Karpas-422 (cell line): Measurements from ENCODE around the gene NVL. TPM values are rescaled to one million over a fixed set of nuclear protein-coding genes. Genes with fewer than 3 reads are reported as not detected.

Experiments
- DNase-seq: peaks from one replicate; pipeline ENCODE4 v3.0.0-alpha.2; 2015
- H2AFZ ChIP-seq: fragments of 200-600 bp; sonication (generic); 2 replicates; pipeline ENCODE4 v1.6.1; 2014; ENCODE audit warnings: antibody characterized with exemption, low read length, mixed read lengths
- H3K27ac ChIP-seq: fragments of 200-600 bp; sonication (generic); 2 replicates; pipeline ENCODE4 v1.5.1; 2014; ENCODE audit warnings: mild to moderate bottlenecking, low read length, moderate library complexity
- H3K27me3 ChIP-seq: fragments of 200-600 bp; sonication (generic); 2 replicates; pipeline ENCODE4 v1.6.1; 2014; ENCODE audit warnings: low read length, mixed read lengths
- H3K36me3 ChIP-seq: fragments of 200-600 bp; sonication (generic); 2 replicates; pipeline ENCODE4 v1.6.1; 2014; ENCODE audit warnings: low read length, mixed read lengths; ENCODE audit not compliant: insufficient read depth
- H3K4me1 ChIP-seq: fragments of 200-600 bp; sonication (generic); 2 replicates; pipeline ENCODE4 v1.6.1; 2014; ENCODE audit warnings: mild to moderate bottlenecking, low read length, mixed read lengths
- H3K4me2 ChIP-seq: fragments of 200-600 bp; sonication (generic); 2 replicates; pipeline ENCODE4 v1.6.1; 2014; ENCODE audit warnings: low read length, low read depth, mild to moderate bottlenecking; ENCODE audit not compliant: poor library complexity, severe bottlenecking
- H3K4me3 ChIP-seq: fragments of 200-600 bp; sonication (generic); 2 replicates; pipeline ENCODE4 v1.5.1; 2014; ENCODE audit warnings: mild to moderate bottlenecking, antibody characterized with exemption, low read length, mixed read lengths
- H3K79me2 ChIP-seq: fragments of 200-600 bp; sonication (generic); 2 replicates; pipeline ENCODE4 v1.6.1; 2014; ENCODE audit warnings: mild to moderate bottlenecking, low read length, mixed read lengths
- H3K9ac ChIP-seq: fragments of 200-600 bp; sonication (generic); 2 replicates; pipeline ENCODE4 v1.6.0; 2014; ENCODE audit warnings: low read length
- H3K9me2 ChIP-seq: fragments of 200-600 bp; sonication (generic), shearing (Covaris generic); replicated peaks from 2 replicates; pipeline ENCODE4 v1.6.0; 2014; ENCODE audit warnings: mild to moderate bottlenecking, low read length, moderate library complexity; ENCODE audit not compliant: insufficient read depth
- H3K9me3 ChIP-seq: fragments of 300-700, 200-600 bp; sonication (generic); 2 replicates; pipeline ENCODE4 v1.6.1; 2014; ENCODE audit warnings: low read length, mixed read lengths
- H4K20me1 ChIP-seq: fragments of 200-600 bp; sonication (generic); 2 replicates; pipeline ENCODE4 v1.6.1; 2014; ENCODE audit warnings: mild to moderate bottlenecking, antibody characterized with exemption, low read length, low read depth; ENCODE audit not compliant: insufficient read depth
- total RNA-seq: library from RNA; depleted of rRNA; stranded (reverse); fragments of >200 nt; shearing (Covaris generic); gene quantifications from 2 replicates; pipeline ENCODE4 v1.2.3, GENCODE V29; 2014; ENCODE audit warnings: low replicate concordance

The NVL gene
- total RNA-seq, 1 experiment from 2014 or later = 27.1 TPM

DNA sequence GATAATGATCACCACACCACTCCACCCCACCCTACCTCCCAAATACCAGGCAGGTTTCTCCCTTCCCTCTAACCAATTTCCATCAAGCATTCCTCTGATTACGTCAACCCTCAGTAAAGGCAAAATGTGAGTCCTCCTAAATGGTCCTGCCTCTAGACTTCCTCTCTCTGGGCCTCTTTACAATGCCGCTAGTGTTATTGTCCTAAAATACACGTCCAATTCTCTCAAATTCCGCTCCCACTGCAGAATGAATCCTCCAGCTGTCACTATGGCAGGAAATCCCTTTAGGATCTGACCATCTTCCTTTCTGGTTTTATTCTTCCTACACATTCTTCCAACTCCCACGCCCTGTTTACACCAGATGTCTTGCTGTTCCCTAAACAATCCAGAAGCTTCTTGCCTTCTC lies 78.2 kb downstream of the NVL start:
- H3K36me3 ChIP-seq = peaks cover 2% of the 10 kb centered on the region; the same call in 1 of the 2 replicates
- no peak overlapping the region for H3K4me2 ChIP-seq
- no peaks in the 10 kb centered on the region for H3K27me3 ChIP-seq
- DNase-seq = no peak
- no peak overlapping the region for H3K4me3 ChIP-seq
- H3K9me2 ChIP-seq = no peaks in the 10 kb centered on the region
- H3K27ac ChIP-seq = no peak overlapping the region
- H3K9ac ChIP-seq = no peak overlapping the region
- H3K9me3 ChIP-seq = no peaks in the 10 kb centered on the region
- H4K20me1 ChIP-seq = no peaks in the 10 kb centered on the region
- H3K4me1 ChIP-seq = peaks cover 3% of the 10 kb centered on the region; the same call in 1 of the 2 replicates
- no peak overlapping the region for H2AFZ ChIP-seq
- no peaks in the 10 kb centered on the region for H3K79me2 ChIP-seq

- no peaks in the 10 kb centered on the region for H4K20me1 ChIP-seq
- H3K9ac ChIP-seq = 0 out of 2 replicates have a peak overlapping the region, but pooled peaks have one; percentile 9
- no peaks in the 10 kb centered on the region for H3K9me2 ChIP-seq
- H3K4me3 ChIP-seq = no peak overlapping the region
- H3K4me1 ChIP-seq = peaks cover 10% of the 10 kb centered on the region
- H3K4me2 ChIP-seq = no peak overlapping the region
- no peaks in the 10 kb centered on the region for H3K36me3 ChIP-seq
- H3K9me3 ChIP-seq = no peaks in the 10 kb centered on the region
- no peaks in the 10 kb centered on the region for H3K79me2 ChIP-seq
- no peak overlapping the region for H2AFZ ChIP-seq
- peak; percentile 46 for DNase-seq
- H3K27ac ChIP-seq = peak overlapping the region; percentile 59
- H3K27me3 ChIP-seq = no peaks in the 10 kb centered on the region
These were observed 84.8 kb downstream of the NVL start for GRCh38 chr1:224245188-224245587.

GRCh38 chr1:224238756-224239155 lies 91.2 kb downstream of the NVL start:
- H3K4me1 ChIP-seq = no peaks in the 10 kb centered on the region
- H3K27ac ChIP-seq = no peak overlapping the region
- H3K4me3 ChIP-seq = no peak overlapping the region
- no peak overlapping the region for H3K9ac ChIP-seq
- H3K79me2 ChIP-seq = no peaks in the 10 kb centered on the region
- DNase-seq = no peak
- no peaks in the 10 kb centered on the region for H3K9me3 ChIP-seq
- no peaks in the 10 kb centered on the region for H3K9me2 ChIP-seq
- no peak overlapping the region for H3K4me2 ChIP-seq
- H3K36me3 ChIP-seq = peaks cover 6% of the 10 kb centered on the region; the same call in 1 of the 2 replicates
- H4K20me1 ChIP-seq = no peaks in the 10 kb centered on the region
- H2AFZ ChIP-seq = no peak overlapping the region
- no peaks in the 10 kb centered on the region for H3K27me3 ChIP-seq

DNA sequence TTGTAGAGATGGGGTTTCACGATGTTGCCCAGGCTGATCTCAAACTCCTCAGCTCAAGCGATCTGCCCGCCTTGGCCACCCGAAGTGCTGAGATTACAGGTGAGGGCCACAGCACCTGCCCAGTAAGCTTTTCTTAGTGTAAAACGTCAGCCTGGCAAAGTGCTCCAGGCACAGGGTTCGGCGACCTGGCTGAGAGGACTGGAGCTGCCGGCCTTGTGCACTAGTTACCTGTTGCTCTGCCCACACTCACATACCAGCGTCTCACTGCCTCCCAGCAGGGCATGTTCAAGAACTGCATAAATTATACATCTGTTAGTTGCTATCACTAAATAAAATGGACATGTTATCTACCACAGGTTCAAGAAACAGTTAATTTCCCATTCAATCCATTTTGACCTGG lies 91.8 kb downstream of the NVL start:
- Histone ChIP-seq H3K79me2 (no peaks in the 10 kb centered on the region), H3K9ac (no peak overlapping the region), H3K4me1 (no peaks in the 10 kb centered on the region), H4K20me1 (no peaks in the 10 kb centered on the region), H3K4me2 (no peak overlapping the region), H3K27ac (no peak overlapping the region), H2AFZ (no peak overlapping the region), H3K9me3 (no peaks in the 10 kb centered on the region), H3K4me3 (no peak overlapping the region), H3K36me3 (peaks cover 6% of the 10 kb centered on the region; the same call in 1 of the 2 replicates), H3K27me3 (no peaks in the 10 kb centered on the region), H3K9me2 (no peaks in the 10 kb centered on the region)
- no peak for DNase-seq

- Histone ChIP-seq H3K4me2 (no peak overlapping the region), H3K4me1 (no peaks in the 10 kb centered on the region), H3K27me3 (no peaks in the 10 kb centered on the region), H3K9me3 (no peaks in the 10 kb centered on the region), H2AFZ (no peak overlapping the region), H4K20me1 (no peaks in the 10 kb centered on the region), H3K4me3 (no peak overlapping the region), H3K36me3 (peaks cover 10% of the 10 kb centered on the region; the same call in 1 of the 2 replicates), H3K79me2 (no peaks in the 10 kb centered on the region), H3K27ac (no peak overlapping the region), H3K9me2 (no peaks in the 10 kb centered on the region), H3K9ac (no peak overlapping the region)
- DNase-seq = no peak
These were observed 92.7 kb downstream of the NVL start for GRCh38 chr1:224237119-224237881.

GRCh38 chr1:224235813-224236493 lies 94.0 kb downstream of the NVL start:
- Histone ChIP-seq H3K4me1 (no peaks in the 10 kb centered on the region), H3K27ac (no peak overlapping the region), H3K79me2 (no peaks in the 10 kb centered on the region), H3K9ac (no peak overlapping the region), H3K4me3 (no peak overlapping the region), H3K27me3 (no peaks in the 10 kb centered on the region), H3K9me3 (no peaks in the 10 kb centered on the region), H3K9me2 (no peaks in the 10 kb centered on the region), H3K4me2 (no peak overlapping the region), H4K20me1 (no peaks in the 10 kb centered on the region), H3K36me3 (peaks cover 14% of the 10 kb centered on the region; the same call in 1 of the 2 replicates), H2AFZ (no peak overlapping the region)
- no peak for DNase-seq

- H3K4me3 ChIP-seq = no peak overlapping the region
- H3K4me2 ChIP-seq = no peak overlapping the region
These were observed 96.0 kb downstream of the NVL start for GRCh38 chr1:224234017-224234416.

GRCh38 chr1:224226849-224227502 lies 103.0 kb downstream of the NVL start:
- H3K27ac ChIP-seq = no peak overlapping the region
- H3K4me3 ChIP-seq = no peak overlapping the region
- H3K36me3 ChIP-seq = peaks cover 4% of the 10 kb centered on the region; the same call in 1 of the 2 replicates
- H3K4me1 ChIP-seq = no peaks in the 10 kb centered on the region
- H2AFZ ChIP-seq = no peak overlapping the region
- no peaks in the 10 kb centered on the region for H3K9me2 ChIP-seq
- H3K4me2 ChIP-seq = no peak overlapping the region
- DNase-seq = no peak
- H4K20me1 ChIP-seq = no peaks in the 10 kb centered on the region
- H3K27me3 ChIP-seq = no peaks in the 10 kb centered on the region
- no peak overlapping the region for H3K9ac ChIP-seq
- no peaks in the 10 kb centered on the region for H3K9me3 ChIP-seq
- H3K79me2 ChIP-seq = no peaks in the 10 kb centered on the region

More at GRCh38 chr1:224234017-224234416, 96.0 kb downstream of the NVL start:
- Histone ChIP-seq H3K9me2 (no peaks in the 10 kb centered on the region), H2AFZ (no peak overlapping the region), H3K27me3 (no peaks in the 10 kb centered on the region), H4K20me1 (no peaks in the 10 kb centered on the region), H3K4me1 (no peaks in the 10 kb centered on the region), H3K27ac (no peak overlapping the region), H3K36me3 (peaks cover 15% of the 10 kb centered on the region; the same call in 1 of the 2 replicates), H3K79me2 (no peaks in the 10 kb centered on the region), H3K9ac (no peak overlapping the region), H3K9me3 (no peaks in the 10 kb centered on the region)
- no peak for DNase-seq
